ENCODE measurements around the gene KRTAP10-4. TPM values are rescaled to one million over a fixed set of nuclear protein-coding genes. Genes with fewer than 3 reads are reported as not detected.

The KRTAP10-4 gene
- total and polyA plus RNA-seq, 10 of the 15 experiments (the other 5 are each of a cell fraction or from before 2014, with no cell fraction given): not detected

GRCh38 chr21:44548381-44548780, 25.1 kb upstream of the KRTAP10-4 start:
- no peak overlapping the region for H3K27ac ChIP-seq (ENCODE audit: control insufficient read depth, insufficient read depth)
- in situ Hi-C loops (cut with MboI): no loop called here
- H3K4me2 ChIP-seq (ENCODE audit: control insufficient read depth, insufficient read depth): no peak overlapping the region
- FAIRE-seq (no peak), ATAC-seq (no peak), DNase-seq (ENCODE audit: low read depth, low spot score) (no peak)
- ChIA-PET SMC1A (ENCODE audit: uncharacterized antibody, unreplicated experiment) (interaction anchor here (1.0 kb wide), 1 partner anchor 228 kb away, joined by 3 read pairs; no protein-coding TSS in a partner anchor), CTCF (no interaction called here), RAD21 (ENCODE audit: unreplicated experiment) (no interaction called here), POLR2A (no interaction called here)
- H3K9me3 ChIP-seq (replicated peaks; ENCODE audit: control insufficient read depth, insufficient read depth, low read length): no peaks in the 10 kb centered on the region; the same call in 2 of the 3 replicates
- H3K27me3 ChIP-seq (replicated peaks in 1 of 2; ENCODE audit: control insufficient read depth in 2 of 2, insufficient read depth in 2 of 2, low read length in 1 of 2): no peaks in the 10 kb centered on the region
- H3K36me3 ChIP-seq (ENCODE audit: control insufficient read depth in 2 of 2, insufficient read depth in 2 of 2, low read length in 1 of 2): no peaks in the 10 kb centered on the region
- no peaks in the 10 kb centered on the region for H3K79me2 ChIP-seq (ENCODE audit: control insufficient read depth, insufficient read depth, low read length)
- 45% methylated on average over 13 of the region's 13 CpGs for WGBS (ENCODE audit: insufficient coverage, insufficient replicate concordance, low lambda C conversion rate, missing lambda C conversion rate)
- no TSS peak for BruUV-seq (replicated peaks)
- no peaks in the 10 kb centered on the region for H3K4me1 ChIP-seq (ENCODE audit: control insufficient read depth, insufficient read depth, low read length)
- H2AFZ ChIP-seq (ENCODE audit: control insufficient read depth, low read depth, low read length): no peak overlapping the region
- H3K9ac ChIP-seq (ENCODE audit: control insufficient read depth, insufficient read depth, low read length): no peak overlapping the region
- intact Hi-C loops (cut with micrococcal nuclease; ENCODE audit: unreplicated experiment): no loop called here
- no peak overlapping the region for H3K4me3 ChIP-seq
- H4K20me1 ChIP-seq (ENCODE audit: control insufficient read depth, insufficient read depth): no peaks in the 10 kb centered on the region
- TF ChIP-seq BCL3 (IDR thresholded peaks at IDR 0.05; ENCODE audit: borderline replicate concordance, insufficient read depth, low read depth, low read length, poor library complexity, severe bottlenecking) (no peak), ZNF384 (IDR thresholded peaks at IDR 0.05; ENCODE audit: borderline replicate concordance, low read depth, low read length) (no peak), RFX5 (IDR thresholded peaks at IDR 0.05; ENCODE audit: low read depth, low read length) (no peak), GATAD2B (conservative IDR thresholded peaks at IDR 0.05; ENCODE audit: low read depth) (no peak), PBX3 (IDR thresholded peaks at IDR 0.05; ENCODE audit: insufficient replicate concordance, low read depth, low read length) (no peak), LARP7 (IDR thresholded peaks at IDR 0.05) (no peak), ATF7 (IDR thresholded peaks at IDR 0.05; ENCODE audit: low read depth) (no peak), IRF3 (IDR thresholded peaks at IDR 0.05) (no peak), SIN3A (IDR thresholded peaks at IDR 0.05; ENCODE audit: low read depth, low read length) (no peak), CREB1 (IDR thresholded peaks at IDR 0.05; ENCODE audit: low read depth) (no peak), RELB (IDR thresholded peaks at IDR 0.05; ENCODE audit: low read depth) (no peak), CEBPZ (IDR thresholded peaks at IDR 0.05; ENCODE audit: low read depth, low read length) (no peak), ZNF217 (IDR thresholded peaks at IDR 0.05) (no peak), SMAD1 (IDR thresholded peaks at IDR 0.05; ENCODE audit: low read depth, partially characterized antibody) (no peak), NFXL1 (IDR thresholded peaks at IDR 0.05; ENCODE audit: borderline replicate concordance) (no peak), ZNF207 (IDR thresholded peaks at IDR 0.05; ENCODE audit: borderline replicate concordance) (no peak)

Measured in GM12878 (cell line).